ENCODE measurements around the gene RMDN2. TPM values are rescaled to one million over a fixed set of nuclear protein-coding genes. Genes with fewer than 3 reads are reported as not detected.
A peak's percentile ranks its signal among the peaks of the same experiment; 100 is the strongest.

The RMDN2 gene
- total RNA-seq, 4 donors from 2014 or later, result 12.5 to 19.2 (median 14.3) TPM

DNA sequence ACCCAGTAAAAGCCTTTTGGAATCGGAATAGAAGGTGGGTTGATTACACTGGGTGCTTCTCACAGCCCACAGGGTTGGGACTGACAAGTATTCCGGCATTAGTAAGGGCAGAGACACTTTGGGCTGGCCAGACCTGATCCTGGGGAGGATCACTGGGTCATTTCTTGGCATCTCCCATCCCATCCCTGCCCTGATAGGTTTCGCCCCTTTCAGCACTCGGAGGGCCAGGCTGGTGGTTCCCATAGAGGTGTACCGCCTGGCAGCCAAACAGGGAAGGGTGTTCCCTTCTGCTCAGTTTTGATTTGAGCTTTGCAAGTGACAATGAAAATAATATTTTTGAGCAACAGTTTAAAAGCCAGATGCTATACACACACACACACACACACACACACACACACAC is 113.6 kb downstream of the RMDN2 start:
- Histone ChIP-seq H3K4me1 (no peaks in the 10 kb centered on the region), H3K27me3 (no peaks in the 10 kb centered on the region), H3K4me3 (peak overlapping the region in 1 of 2 donors; percentile 5), H3K36me3 (no peaks in the 10 kb centered on the region), H3K9me3 (no peaks in the 10 kb centered on the region), H3K27ac (peak overlapping the region; percentile 80)
- intact Hi-C loops (cut with DNase I; ENCODE audit: low total_unique reads), result no loop called here
- DNase-seq, result no peak
- TF ChIP-seq POLR2A (IDR thresholded peaks at IDR 0.05) (no peak), CTCF (IDR thresholded peaks at IDR 0.05) (no peak)

- TF ChIP-seq POLR2A (IDR thresholded peaks at IDR 0.05) (no peak), CTCF (IDR thresholded peaks at IDR 0.05) (no peak)
- no peaks in the 10 kb centered on the region for H3K9me3 ChIP-seq
- H3K27ac ChIP-seq, result peak overlapping the region in 1 of 2 donors; percentile 40
- DNase-seq, result no peak
- no peak overlapping the region for H3K4me3 ChIP-seq
- H3K36me3 ChIP-seq, result no peaks in the 10 kb centered on the region
- no peaks in the 10 kb centered on the region for H3K4me1 ChIP-seq
- H3K27me3 ChIP-seq, result no peaks in the 10 kb centered on the region
- intact Hi-C loops (cut with DNase I; ENCODE audit: low total_unique reads), result no loop called here
These were observed 114.2 kb downstream of the RMDN2 start for GRCh38 chr2:38039121-38039910.

DNA sequence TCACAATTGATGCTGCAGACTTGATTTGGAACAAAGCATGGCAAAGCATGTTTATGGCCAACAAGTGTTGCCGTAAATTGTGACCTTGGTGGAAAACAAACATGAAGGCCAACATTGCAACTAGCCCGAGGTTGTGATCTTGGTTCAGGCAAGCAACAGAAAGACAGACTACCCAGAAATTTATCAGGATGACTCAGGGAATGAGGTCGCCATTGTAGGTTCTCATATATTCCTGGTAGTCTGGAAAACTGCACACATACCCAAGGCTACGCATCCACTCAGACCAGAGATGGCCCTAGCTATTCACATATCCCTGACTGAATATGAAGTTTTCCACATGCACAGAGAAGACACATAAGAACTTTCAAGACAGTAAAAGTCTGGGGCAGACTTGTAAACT is 120.7 kb downstream of the RMDN2 start:
- Histone ChIP-seq H3K27me3 (no peaks in the 10 kb centered on the region), H3K27ac (no peak overlapping the region), H3K9me3 (no peaks in the 10 kb centered on the region), H3K4me1 (no peaks in the 10 kb centered on the region), H3K4me3 (no peak overlapping the region), H3K36me3 (no peaks in the 10 kb centered on the region)
- TF ChIP-seq CTCF (IDR thresholded peaks at IDR 0.05) (no peak), POLR2A (IDR thresholded peaks at IDR 0.05) (no peak)
- intact Hi-C loops (cut with DNase I; ENCODE audit: low total_unique reads), result no loop called here
- DNase-seq, result no peak

DNA sequence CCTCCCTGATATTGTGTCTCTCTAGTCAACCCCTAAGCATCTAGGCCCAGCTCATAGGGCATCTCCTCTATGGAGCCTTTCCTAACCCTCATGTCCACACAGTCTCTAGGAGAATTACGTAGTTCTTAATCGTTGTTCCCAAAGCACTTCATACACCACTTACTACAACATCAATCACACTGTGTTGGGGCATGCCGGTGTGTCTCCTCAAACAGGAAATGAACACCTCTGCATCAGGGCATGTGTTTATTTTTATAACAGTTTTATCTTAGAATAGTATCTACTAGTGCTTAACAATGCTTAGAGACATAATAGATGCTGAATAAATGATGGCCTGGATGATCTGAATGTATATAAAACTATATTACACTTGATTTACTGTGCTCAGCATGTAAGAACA is 131.1 kb downstream of the RMDN2 start:
- TF ChIP-seq POLR2A (IDR thresholded peaks at IDR 0.05) (no peak), CTCF (IDR thresholded peaks at IDR 0.05) (no peak)
- H3K36me3 ChIP-seq, result no peaks in the 10 kb centered on the region
- H3K27ac ChIP-seq, result no peak overlapping the region
- H3K4me3 ChIP-seq, result no peak overlapping the region
- H3K9me3 ChIP-seq, result no peaks in the 10 kb centered on the region
- no peak for DNase-seq
- H3K4me1 ChIP-seq, result no peaks in the 10 kb centered on the region
- intact Hi-C loops (cut with DNase I; ENCODE audit: low total_unique reads), result no loop called here
- H3K27me3 ChIP-seq, result no peaks in the 10 kb centered on the region

DNA sequence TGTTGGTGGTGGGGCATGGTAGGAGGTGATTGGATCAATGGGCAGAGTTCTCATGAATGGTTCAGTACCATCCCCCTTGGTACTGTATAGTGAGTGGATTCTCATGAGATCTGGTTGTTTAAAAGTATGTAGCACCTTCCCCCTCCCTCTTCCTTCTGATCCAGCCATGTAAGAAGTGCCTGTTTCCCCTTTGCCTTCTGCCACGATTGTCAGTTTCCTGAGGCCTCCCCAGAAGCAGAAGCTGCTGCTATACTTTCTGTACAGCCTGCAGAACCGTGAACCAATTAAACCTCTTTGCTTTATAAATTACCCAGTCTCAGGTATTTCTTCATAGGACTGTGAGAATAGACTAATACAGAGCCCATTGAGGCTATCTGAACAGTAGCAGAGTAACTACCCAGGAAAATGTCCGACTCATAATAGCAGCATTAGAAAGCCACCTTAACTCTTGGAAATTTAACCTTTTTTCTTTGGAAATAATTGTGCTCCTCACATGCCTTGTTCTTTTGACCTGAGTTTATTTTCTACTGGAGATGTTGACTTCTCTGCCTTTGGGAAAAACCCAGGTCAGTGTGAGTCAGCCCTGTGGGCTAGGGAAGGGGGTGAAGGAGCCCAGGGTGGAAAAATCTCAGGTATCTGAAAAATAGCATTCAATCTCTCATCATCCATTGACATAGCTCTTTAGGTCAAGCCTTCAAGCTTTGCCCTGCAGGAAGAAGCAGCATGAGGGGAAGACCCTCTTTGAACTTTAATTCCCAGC is 132.7 kb downstream of the RMDN2 start:
- no peaks in the 10 kb centered on the region for H3K9me3 ChIP-seq
- intact Hi-C loops (cut with DNase I; ENCODE audit: low total_unique reads), result no loop called here
- H3K27me3 ChIP-seq, result no peaks in the 10 kb centered on the region
- H3K27ac ChIP-seq, result no peak overlapping the region
- no peaks in the 10 kb centered on the region for H3K4me1 ChIP-seq
- no peaks in the 10 kb centered on the region for H3K36me3 ChIP-seq
- DNase-seq, result no peak
- H3K4me3 ChIP-seq, result no peak overlapping the region
- TF ChIP-seq POLR2A (IDR thresholded peaks at IDR 0.05) (no peak), CTCF (IDR thresholded peaks at IDR 0.05) (no peak)

Measured in uterus (tissue), 4 donors.